Retinal pigment epithelial cell (primary cell): ENCODE data around the gene ATP8A1.

Experiments
- DNase-seq: peaks from one replicate; pipeline ENCODE4 v3.0.0-alpha.2; 2010; ENCODE audit warnings: low read depth
- H3K4me3 ChIP-seq: 2 replicates; pipeline ENCODE4 v1.5.1; 2011; ENCODE audit warnings: mild to moderate bottlenecking, low read length, control low read depth, moderate library complexity
- CTCF ChIP-seq: conservative IDR thresholded peaks from 2 replicates; pipeline ENCODE4 v1.5.1; 2011; ENCODE audit warnings: low read depth, low read length, control low read depth, inconsistent platforms

The ATP8A1 gene

GRCh38 chr4:42396752-42397634 is 259.9 kb downstream of the ATP8A1 start, which contains the start of gene SHISA3:
Gene SHISA3, plus strand, starts transcription at chr4:42397488. Its CDS starts 569 bp downstream, at chr4:42398057.
- no peak for TF ChIP-seq CTCF
- peak within 1 kb of the TSS; percentile 35 for H3K4me3 ChIP-seq
- no peak for DNase-seq

- no peak for DNase-seq
- TF ChIP-seq CTCF = no peak
- no peak overlapping the region for H3K4me3 ChIP-seq
Measured at GRCh38 chr4:42396361-42396751, 260.5 kb downstream of the ATP8A1 start.

- no peak for TF ChIP-seq CTCF
- DNase-seq = no peak
- no peak overlapping the region for H3K4me3 ChIP-seq
Measured at GRCh38 chr4:42395595-42395994, 261.3 kb downstream of the ATP8A1 start.

- DNase-seq = no peak
- H3K4me3 ChIP-seq = no peak overlapping the region
- no peak for TF ChIP-seq CTCF
Measured at GRCh38 chr4:42392436-42392835, 264.5 kb downstream of the ATP8A1 start.

GRCh38 chr4:42391981-42392380 is 264.9 kb downstream of the ATP8A1 start:
- DNase-seq = no peak
- H3K4me3 ChIP-seq = no peak overlapping the region
- TF ChIP-seq CTCF = no peak

GRCh38 chr4:42391355-42391664 is 265.6 kb downstream of the ATP8A1 start:
- no peak for TF ChIP-seq CTCF

More at GRCh38 chr4:42391355-42391664, 265.6 kb downstream of the ATP8A1 start:
- H3K4me3 ChIP-seq = no peak overlapping the region
- no peak for DNase-seq
